Renal pelvis (tissue), 4 donors: ENCODE data around the gene OSCAR. TPM values are rescaled to one million over a fixed set of nuclear protein-coding genes. Genes with fewer than 3 reads are reported as not detected.
"Not testable (repeated sequence)": the region's sequence is repeated elsewhere in the genome, so short reads cannot be mapped to it uniquely, and the experiment has no call there.

Experiments used
- DNase-seq: peaks from one replicate; pipeline ENCODE4 v3.0.0-alpha.2; 2013
- polyA plus RNA-seq, 3 donors: library from polyadenylated mRNA; unstranded; fragments of 120-200 nt; gene quantifications; one replicate each; pipeline ENCODE4 v1.2.1, GENCODE V29; 2013; ENCODE audit not compliant: insufficient read length in 3 of 3

The OSCAR gene
- polyA plus RNA-seq, 3 donors, result 0.27 to 0.40 (median 0.30) TPM

DNA sequence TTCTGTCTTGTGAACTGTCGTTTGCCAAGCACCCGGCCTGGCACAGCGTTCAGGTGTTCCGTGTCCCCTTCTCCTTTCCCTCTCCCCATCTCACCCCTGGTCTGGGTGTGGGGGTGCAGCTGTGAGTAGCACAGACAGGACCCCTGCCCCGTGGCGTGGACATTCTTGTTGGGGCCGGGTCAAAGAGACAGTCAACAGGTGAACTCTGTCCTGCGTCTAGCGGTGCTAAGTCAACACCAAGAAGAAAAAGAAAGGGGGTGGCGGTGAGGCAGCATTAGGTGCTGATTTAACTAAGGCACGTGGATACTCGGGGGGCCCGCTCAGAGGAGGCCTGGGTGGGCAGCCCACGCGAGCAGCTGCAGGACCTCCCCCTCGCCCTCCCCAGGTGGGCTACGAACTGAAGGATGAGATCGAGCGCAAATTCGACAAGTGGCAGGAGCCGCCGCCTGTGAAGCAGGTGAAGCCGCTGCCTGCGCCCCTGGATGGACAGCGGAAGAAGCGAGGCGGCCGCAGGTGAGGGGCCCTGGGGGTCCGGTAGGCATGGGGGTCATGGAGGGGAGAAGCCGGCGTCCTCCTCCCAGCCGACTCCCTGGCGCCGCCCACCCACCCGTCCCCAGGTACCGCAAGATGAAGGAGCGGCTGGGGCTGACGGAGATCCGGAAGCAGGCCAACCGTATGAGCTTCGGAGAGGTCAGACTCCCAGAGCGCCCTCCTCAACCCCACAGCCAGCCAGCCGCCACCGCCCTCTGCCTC, 27.3 kb upstream of the OSCAR start:
- no peak for DNase-seq

DNA sequence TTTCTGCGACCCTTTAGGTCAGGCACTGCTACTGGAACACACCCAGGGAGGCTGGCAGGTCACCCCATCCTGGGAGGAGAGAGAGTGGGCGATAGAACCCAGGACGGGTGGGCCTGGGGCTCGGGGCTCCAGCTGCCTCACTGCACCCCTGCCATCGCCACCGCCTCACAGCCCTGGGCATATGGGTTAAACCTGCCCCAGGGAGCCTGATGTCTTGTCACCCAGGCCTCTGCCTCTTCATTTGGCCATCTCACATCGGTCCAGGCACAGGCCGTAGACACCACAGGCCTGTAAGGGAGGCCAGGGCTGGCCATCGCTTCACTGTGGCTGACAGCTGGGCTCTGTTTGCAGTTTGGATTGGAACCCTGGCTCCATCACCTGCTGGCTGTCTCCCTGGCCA, 25.1 kb upstream of the OSCAR start:
- DNase-seq, result no peak

DNA sequence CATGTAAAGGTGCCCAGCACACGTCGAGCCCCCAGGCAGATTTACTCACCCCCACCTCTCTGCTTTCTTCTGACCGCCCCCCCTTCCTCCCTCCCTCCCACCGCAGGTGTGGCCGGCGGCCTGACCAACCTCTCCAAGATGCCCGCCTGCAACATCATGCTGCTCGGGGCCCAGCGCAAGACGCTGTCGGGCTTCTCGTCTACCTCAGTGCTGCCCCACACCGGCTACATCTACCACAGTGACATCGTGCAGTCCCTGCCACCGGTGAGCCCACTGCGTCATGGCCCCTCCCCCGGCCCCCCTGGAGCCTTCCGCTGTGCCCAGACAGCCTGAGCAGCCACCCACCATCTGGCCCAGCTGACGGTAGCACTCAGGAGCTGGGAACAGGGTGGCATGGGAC, 23.8 kb upstream of the OSCAR start:
- no peak for DNase-seq

DNA sequence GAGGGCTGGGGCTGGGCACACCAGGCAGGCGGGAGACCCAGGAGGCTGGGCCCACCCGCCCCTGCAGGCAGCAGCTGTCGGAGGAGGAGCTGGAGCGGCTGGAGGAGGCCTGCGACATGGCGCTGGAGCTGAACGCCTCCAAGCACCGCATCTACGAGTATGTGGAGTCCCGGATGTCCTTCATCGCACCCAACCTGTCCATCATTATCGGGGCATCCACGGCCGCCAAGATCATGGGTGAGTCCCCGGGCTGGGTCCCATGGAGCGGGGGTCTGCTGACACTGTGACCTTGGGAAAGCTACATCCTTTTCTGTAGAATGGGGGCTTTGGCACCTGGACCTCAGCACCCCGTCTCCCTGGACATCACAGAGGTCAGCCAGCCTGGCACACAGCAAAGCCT, 23.1 kb upstream of the OSCAR start:
- DNase-seq, result no peak

DNA sequence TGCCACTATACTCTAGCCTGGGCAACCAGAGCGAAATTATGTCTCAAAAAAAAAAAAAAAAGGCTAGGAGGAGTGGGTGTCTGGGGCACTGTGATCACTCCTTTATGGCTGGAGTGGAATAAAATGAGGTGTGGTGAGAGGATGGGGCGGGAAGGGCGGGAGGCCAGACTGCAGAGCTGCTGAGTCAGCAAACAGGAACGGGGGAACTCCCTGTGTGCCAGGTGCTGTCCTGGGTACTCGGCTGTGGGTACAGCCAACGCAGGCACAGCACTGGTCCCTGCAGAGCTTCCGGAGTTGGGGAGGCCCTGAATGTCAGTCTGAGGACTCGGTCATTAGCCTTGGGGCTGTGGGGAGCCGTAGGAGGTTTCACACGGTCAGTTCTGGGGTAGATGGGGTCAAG, 20.7 kb upstream of the OSCAR start:
- no peak for DNase-seq

DNA sequence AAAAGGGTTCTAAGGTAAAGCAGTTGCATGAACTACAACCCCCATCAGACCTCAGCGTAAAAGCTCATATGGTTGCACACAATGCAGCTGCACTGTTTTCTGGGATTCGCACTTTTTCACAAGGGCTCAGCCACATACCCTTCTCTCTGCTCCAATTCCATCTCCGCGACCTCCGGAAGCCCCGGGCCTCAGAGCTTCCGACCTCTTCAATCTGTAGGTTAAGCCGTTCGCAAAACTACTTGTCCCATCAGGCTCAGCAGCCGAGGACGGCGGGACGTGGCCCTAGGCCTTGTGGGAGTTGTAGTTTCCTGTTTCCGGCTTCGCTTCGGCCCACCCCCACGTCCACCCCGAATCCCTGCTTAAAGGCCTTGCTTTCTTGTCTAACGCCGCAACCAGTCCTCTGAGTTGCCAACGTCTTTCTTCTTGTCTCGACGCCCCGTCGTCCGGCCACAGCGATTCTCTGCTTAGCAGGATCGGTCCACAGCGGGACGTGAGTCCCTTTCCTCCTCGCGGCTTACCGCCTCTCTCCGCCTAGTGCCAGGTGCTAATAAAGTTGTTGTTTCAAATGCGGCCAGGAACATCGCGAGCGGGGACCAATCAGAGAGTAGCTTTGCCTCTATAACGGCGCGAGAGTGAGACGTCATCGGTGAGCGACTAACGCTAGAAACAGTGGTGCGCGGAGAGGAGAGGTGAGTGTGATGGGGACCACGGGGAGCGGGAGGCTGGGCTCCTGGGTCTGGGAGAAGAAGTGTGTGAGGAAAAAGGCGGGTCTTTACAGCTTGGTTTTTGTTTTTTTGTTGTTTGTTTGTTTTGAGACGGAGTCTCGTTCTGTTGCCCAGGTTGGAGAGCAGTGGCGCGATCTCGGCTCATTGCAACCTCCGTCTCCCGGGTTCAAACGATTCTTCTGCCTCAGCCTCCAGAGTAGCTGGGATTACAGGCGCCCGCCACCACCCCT, 14.8 kb upstream of the OSCAR start, which contains the start of the genes PRPF31 and TFPT:
Gene PRPF31 (plus strand): TSS at position 646 of the 955 bp plus-strand sequence. CDS start 2,525 bp downstream, outside the sequence.
Gene TFPT (minus strand): TSS at position 549 of the 955 bp plus-strand sequence. CDS start 388 bp downstream, at position 161.
- DNase-seq, result peak; percentile 99

DNA sequence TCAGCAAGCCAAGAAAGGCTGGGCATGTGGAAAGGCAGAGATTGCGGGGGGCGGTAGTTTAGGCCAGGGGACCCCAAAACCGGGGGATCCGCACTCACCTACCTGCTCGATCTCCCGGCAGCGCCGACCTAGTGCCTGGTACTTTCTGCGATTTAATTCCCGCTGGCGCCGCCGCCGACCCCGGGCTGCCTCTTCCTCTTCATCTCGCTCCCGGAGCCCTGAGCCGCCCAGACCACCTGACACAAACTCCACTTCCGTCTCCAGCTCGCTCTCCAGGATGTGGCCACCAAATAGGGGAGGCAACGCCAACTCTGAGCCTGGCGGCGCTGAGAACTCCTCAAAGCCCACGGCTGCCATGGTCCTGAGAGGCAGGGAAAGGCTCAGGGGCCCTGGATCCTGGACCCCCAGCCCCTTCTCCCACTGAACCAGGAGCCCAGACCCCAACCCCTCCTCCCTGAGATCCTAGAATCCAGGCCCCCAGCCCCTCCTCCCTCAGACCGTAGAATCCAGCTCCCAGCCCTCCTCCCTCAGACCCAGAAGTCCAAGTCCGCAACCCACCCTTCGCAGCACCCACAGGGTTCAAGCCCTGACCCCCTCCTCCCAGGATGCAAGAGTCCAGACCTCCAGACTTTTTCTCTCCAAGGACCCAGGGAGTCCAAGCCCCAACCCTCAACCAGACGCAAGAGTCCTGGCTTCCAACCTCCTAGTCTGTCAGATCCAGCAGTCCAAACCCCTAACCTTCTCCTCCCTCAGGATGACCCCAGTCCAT, 13.9 kb upstream of the OSCAR start:
- DNase-seq, result no peak

DNA sequence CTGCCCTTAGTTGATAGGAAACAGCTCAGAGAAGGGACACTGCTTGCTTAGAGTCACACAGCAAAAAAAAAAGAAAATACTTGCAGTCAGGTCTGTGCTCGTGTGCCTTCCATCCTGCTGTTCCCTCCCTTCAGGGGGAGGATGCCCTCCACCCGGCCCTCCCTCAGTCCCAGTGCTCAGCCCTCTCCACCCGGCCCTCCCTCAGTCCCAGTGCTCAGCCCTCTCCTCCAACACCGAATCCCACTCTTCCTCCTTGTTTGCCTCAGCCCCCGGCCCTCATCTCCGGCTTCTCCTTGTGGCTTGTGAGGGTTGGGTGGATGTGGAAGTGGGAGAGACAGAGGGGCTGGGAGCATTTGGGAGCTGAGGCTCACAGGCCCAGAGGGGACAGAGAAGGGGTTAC, 9.0 kb upstream of the OSCAR start:
- DNase-seq, result no peak

DNA sequence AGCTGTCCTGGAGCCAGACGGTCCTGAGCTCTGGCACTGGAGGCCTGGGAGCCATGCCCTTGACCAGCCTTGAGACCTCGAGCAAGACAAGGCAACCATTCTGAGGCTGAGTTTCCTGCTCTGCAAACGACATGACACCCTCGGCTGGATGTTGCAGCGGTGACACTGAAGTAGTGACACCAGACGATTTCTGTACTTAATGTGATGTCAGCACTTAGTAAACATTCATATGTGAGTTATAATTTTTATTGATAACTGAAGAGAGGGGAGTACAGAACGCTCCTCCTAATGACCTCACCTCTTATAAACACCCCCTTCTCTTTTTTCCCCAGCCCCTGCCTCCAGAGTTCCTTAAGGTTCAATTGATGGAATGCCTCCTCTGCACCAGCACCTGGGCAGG, 7.9 kb upstream of the OSCAR start:
- DNase-seq, result no peak

DNA sequence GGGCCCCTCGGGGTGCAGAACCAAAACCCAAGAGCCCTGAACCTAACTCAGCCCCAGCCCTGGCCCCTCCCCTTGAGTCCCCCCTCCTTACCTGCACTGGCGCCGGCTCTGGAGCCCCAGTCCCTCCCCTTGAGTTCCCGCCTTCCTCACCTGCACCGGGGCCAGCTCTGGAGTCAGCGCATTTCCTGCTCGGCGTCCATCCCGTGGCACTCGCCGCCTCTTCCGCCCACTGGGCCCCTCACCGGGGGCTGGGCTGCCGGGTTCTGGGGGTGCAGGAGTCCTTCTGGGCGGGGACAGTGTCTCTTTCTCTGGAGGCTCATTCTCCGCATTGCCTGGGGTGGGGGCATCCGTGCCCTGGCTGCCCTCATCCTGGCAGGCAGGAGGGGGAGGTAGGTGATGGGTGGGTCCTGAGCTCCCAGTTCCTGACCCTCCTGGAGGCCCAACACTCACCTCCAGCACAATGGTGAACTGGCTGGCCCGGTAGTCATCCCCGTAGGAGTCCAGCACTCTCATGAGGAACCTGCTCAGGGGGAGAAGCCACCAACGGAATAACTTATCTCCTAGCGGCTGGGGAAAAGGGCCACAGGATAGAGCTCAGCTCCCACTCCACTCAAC, 7.4 kb upstream of the OSCAR start:
- no peak for DNase-seq

DNA sequence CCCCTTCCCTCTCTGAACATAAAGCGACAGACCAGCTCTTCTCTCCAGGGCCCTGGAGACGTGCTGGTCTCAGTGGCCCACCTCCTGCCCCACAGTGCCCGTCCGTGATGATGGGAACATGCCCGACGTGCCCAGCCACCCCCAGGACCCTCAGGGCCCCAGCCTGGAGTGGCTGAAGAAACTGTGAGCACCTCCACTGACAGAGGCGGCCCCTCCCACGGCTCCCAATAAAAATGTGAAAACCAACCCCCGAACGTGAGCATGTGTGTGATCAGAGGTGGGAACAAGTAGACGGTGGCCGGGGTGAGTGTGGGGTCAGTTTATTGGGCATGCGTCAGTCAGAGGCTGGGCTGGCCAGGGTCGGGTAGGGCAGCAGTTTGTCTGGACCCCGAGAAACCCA, 6.1 kb upstream of the OSCAR start:
- no peak for DNase-seq

DNA sequence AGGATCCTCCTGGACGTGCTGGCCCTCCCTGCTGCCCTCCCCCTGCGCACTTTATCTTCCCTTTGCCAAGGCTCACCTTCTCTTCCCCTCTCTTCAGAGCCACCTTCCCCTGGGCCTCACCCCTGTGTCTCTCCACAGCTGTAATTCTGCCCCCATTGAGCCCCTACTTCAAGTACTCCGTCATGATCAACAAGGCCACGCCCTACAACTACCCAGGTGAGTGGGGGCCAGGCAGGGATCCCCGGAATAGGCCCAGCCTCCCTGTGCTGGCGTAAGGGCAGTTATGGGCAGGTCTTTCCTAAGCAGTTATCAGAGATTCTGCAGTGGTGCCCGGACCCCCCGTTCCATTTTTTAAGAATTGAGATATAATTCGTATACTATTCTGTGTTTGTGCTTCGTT, 5.2 kb upstream of the OSCAR start:
- DNase-seq, result no peak

DNA sequence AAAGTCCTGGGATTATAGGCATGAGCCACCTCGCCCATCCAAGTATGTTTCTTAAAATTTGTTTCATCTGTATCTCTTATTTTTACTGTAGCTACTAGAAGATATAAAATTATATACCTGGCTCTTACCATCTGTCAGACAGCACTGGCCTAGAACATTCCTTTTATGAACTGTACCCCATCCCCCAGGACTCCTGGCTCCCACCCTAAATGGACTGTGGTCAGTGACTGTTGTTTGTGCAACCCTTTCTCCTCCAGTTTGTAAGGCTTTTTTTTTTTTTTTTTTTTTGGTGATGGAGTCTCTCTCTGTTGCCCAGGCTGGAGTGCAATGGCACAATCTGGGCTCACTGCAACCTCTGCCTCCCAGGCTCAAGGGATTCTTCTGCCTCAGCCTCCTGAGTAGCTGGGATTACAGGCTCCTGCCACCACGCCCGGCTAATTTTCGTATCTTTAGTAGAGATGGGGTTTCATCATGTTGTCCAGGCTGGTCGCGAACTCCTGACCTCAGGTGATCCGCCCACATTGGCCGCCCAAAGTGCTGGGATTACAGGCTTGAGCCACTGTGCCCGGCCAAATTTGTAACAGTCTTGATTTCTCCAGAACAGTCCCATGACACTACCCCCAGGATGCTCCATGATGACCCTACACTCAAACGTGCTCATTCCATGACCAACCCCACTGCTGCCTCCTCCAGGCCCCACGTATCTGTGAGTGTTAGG, 4.6 kb upstream of the OSCAR start:
- no peak for DNase-seq

DNA sequence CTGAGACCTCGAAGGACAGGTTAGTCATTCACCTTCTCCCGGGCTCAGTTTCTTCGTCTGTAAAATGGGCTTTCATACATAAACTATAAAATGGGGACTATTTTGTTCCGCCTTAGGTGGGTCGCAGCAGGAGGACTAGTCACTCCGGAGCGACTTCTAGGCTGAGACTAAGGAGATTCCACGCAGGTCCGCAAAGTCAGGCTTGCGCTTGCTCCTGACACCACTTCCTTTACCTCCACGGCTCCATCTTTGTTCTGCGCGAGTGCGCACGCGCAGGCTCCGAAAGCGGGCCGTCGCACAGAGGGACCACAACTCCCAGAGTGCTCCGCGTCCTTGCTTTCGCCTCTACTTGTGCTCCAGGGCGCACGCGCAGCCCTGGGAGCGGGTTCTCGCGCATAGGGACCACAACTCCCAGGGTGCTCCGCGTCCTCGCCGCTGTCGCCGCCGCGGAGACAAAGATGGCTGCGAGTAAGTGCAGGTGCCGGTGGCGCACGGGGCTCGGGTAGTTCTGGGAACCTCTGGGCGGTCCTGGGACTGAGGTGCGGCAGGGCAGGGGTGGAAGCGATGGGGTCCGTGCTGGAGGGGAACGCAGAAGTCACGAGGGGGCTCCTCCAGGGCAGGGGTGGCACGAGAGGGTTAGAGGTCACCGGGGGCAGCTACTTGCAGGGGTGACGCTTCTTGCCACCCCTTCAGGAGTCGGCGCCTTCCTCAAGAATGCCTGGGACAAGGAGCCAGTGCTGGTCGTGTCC, 2.0 kb upstream of the OSCAR start, which contains the start of gene NDUFA3:
Gene NDUFA3 (plus strand): TSS at position 435 of the 749 bp plus-strand sequence. CDS start 24 bp downstream, at position 459.
- peak; percentile 98 for DNase-seq

DNA sequence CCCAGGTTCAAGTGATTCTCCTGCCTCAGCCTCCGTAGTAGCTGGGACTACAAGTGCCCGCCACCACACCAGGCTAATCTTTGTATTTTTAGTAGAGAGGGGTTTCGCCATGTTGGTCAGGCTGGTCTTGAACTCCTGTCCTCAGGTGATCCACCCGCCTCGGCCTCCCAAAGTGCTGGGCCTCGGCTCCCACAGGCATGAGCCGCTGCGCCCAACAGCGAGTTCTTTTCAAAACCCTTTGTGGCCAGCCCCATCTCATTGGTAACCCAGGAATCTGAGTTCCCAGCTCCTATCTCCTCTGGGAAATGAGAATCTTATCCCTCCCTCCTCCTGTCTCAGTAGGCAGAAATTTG, 724 bp downstream of the OSCAR start:
- DNase-seq, result not testable (repeated sequence)

DNA sequence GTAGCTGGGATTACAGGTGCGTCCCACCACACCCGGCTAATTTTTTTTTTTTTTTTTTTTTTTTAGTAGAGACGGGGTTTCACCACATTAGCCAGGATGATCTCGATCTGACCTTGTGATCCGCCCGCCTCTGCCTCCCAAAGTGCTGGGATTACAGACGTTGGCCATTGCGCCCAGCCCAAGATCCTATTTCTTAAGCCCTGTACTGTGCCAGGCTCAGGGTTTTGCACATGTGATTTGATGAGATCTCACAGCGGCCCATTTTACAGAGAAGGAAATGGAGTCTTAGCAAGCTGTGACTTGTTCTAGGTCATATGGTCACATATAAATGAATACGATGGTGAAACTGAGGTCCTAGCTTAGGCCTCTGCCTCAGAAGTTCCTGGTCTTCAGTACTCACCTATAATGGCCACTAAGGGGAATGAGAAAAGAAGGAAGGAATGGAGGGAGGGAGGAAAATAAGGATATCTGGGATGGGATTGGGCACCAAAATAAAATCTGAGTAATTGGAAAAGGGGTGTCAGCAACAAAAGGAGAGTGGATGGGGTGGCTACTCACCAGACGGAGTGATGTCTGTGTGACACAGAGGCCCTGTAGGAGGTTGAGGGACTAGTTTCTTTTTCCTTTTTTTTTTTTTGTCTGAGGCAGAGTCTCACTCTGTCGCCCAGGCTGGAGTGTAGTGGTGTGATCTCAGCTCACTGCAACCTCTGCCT, 1.3 kb downstream of the OSCAR start:
- no peak for DNase-seq

DNA sequence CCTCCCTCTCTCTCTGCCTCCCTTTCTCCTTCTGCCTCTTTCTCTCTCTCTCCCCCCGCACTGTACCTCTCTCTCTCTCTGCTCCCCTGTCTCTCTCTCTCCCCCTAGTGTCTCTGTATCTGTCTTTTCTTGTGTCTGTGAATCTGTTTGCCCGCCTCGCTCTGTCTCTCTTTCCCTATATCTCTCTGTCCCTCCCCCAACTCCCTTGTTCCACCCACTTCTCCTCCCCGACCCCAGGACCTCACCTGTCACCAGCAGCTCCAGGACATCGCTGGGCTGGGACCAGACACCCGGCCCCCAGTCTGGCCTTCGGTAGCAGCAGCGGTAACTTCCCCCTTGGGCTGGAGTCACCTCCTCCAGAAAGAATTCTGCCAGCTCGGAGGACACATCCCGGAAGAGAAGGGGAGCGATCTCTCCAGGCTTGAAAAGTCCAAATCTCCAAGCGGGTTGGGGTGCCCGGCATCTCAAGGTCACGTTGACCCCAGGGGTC, 3.9 kb downstream of the OSCAR start:
- no peak for DNase-seq

DNA sequence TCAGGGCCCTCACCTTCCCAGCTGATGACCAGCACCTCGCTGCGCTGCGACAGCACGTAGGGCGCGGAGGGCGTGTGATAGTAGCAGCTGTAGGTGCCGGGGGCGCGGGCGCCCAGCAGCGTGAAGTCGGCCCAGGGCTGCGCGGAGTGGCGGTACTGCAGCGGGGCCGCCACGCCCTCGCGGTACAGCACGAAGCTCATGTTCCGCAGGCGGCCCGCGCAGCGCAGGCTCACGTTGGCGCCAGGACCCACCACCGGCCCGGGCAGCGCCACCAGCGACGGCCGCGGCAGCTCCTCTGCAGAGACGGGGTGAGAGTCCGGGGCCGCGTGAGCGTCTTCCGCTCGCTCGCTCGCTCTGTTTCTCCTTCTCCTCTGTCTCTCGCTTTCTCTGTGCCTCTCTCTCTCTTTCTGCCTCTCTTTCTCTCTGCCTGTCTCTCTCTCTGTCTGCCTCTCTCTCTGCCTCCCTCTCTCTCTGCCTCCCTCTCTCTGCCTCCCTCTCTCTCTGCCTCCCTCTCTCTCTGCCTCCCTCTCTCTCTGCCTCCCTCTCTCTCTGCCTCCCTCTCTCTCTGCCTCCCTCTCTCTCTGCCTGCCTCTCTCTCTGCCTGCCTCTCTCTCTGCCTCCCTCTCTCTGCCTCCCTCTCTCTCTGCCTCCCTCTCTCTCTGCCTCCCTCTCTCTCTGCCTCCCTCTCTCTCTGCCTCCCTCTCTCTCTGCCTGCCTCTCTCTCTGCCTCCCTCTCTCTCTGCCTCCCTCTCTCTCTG, 4.6 kb downstream of the OSCAR start:
- DNase-seq, result not testable (repeated sequence)
